Fibroblast of mammary gland (primary cell): ENCODE data around the gene PBRM1.
"Not testable (repeated sequence)": the region's sequence is repeated elsewhere in the genome, so short reads cannot be mapped to it uniquely, and the experiment has no call there.

Experiments
- DNase-seq: peaks from one replicate; pipeline ENCODE4 v3.0.0-alpha.2; 2010; ENCODE audit warnings: low read depth
- H3K4me3 ChIP-seq: 2 replicates; pipeline ENCODE4 v1.5.1; 2011; ENCODE audit warnings: low read depth, mild to moderate bottlenecking, low read length, moderate library complexity; ENCODE audit not compliant: control insufficient read depth
- TF ChIP-seq, protein P1 (sequence below): conservative IDR thresholded peaks from 2 replicates; pipeline ENCODE4 v1.5.1; 2011; ENCODE audit warnings: low read depth, low read length, inconsistent platforms; ENCODE audit not compliant: control insufficient read depth, insufficient read depth

The PBRM1 gene

GRCh38 chr3:52685709-52686691 lies at the start of gene PBRM1, which contains the start of gene GNL3:
Gene PBRM1 (minus strand): TSS chr3:52685913.
Gene GNL3 (plus strand): TSS chr3:52686032. CDS start chr3:52686093, 61 bp downstream.
- TF ChIP-seq, protein P1, sequence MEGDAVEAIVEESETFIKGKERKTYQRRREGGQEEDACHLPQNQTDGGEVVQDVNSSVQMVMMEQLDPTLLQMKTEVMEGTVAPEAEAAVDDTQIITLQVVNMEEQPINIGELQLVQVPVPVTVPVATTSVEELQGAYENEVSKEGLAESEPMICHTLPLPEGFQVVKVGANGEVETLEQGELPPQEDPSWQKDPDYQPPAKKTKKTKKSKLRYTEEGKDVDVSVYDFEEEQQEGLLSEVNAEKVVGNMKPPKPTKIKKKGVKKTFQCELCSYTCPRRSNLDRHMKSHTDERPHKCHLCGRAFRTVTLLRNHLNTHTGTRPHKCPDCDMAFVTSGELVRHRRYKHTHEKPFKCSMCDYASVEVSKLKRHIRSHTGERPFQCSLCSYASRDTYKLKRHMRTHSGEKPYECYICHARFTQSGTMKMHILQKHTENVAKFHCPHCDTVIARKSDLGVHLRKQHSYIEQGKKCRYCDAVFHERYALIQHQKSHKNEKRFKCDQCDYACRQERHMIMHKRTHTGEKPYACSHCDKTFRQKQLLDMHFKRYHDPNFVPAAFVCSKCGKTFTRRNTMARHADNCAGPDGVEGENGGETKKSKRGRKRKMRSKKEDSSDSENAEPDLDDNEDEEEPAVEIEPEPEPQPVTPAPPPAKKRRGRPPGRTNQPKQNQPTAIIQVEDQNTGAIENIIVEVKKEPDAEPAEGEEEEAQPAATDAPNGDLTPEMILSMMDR, result no peak
- DNase-seq, result peak; percentile 94
- peak within 1 kb of the TSS; percentile 85 for H3K4me3 ChIP-seq

- TF ChIP-seq, protein P1, result no peak
- no peak for DNase-seq
- no peak overlapping the region for H3K4me3 ChIP-seq
Measured at GRCh38 chr3:52733256-52733891, 47.7 kb upstream of the PBRM1 start.

GRCh38 chr3:52731590-52731989 lies 45.9 kb upstream of the PBRM1 start:
- DNase-seq, result no peak
- no peak overlapping the region for H3K4me3 ChIP-seq
- TF ChIP-seq, protein P1, result no peak

DNA sequence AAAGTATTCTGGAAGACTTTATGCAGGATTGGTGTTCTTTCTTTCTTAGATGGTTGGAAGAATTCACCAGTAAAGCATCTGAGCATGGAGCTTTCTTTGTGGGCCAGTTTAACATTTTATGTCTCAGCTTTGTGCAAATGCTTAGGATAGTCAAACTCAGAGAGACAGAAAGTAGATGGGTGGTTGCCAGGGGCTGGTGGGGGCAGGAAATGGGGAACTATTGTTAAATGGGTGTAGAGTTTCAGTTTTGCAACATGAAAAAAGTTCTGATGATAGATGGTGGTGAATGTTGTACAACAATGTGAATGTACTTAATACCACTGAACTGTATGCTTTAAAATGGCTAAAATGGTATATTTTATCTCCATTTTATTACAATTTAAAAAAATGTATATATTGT lies 45.0 kb upstream of the PBRM1 start:
- H3K4me3 ChIP-seq, result no peak overlapping the region
- DNase-seq, result no peak
- TF ChIP-seq, protein P1, result no peak

GRCh38 chr3:52728753-52729152 lies 43.0 kb upstream of the PBRM1 start:
- H3K4me3 ChIP-seq, DNase-seq: not testable (repeated sequence)

DNA sequence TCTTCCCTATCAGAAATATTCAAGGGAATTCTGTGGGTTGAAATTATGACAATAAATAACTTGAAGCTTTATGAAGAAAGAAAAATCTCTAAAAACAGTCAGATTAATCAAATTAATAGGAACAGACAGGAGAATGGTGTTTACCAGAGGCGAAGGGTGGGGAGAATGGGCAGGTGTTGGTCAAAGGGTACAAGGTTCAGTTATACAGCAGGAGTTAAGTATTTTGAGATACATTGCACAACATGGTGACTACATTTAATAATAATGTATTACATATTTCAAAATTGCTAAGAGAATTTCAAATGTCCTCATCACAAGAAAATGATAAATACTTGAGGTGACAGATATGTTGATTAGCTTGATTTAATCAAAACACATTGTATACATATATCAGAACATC lies 38.8 kb upstream of the PBRM1 start:
- TF ChIP-seq, protein P1, result no peak
- no peak overlapping the region for H3K4me3 ChIP-seq
- no peak for DNase-seq

GRCh38 chr3:52723935-52724334 lies 38.2 kb upstream of the PBRM1 start:
- H3K4me3 ChIP-seq, result no peak overlapping the region
- no peak for DNase-seq
- TF ChIP-seq, protein P1, result no peak
